Bronchial epithelial cell (primary cell): ENCODE measurements around the gene SETD1A. TPM values are rescaled to one million over a fixed set of nuclear protein-coding genes. Genes with fewer than 3 reads are reported as not detected.

Experiments used
- DNase-seq: peaks from one replicate; pipeline ENCODE4 v3.0.0-alpha.2; 2010; ENCODE audit warnings: low read depth
- FAIRE-seq: peaks from 2 replicates; lab custom pipeline; 2011; peaks lifted over from hg19 to GRCh38; lab: Jason Lieb, UNC
- H3K27me3 ChIP-seq: 2 replicates; pipeline ENCODE4 v1.5.1; 2011; ENCODE audit warnings: low read length; ENCODE audit not compliant: control insufficient read depth, insufficient read depth
- H3K36me3 ChIP-seq: 2 replicates; pipeline ENCODE4 v1.5.1; 2011; ENCODE audit warnings: low read length; ENCODE audit not compliant: control insufficient read depth, insufficient read depth
- H3K4me3 ChIP-seq: 2 replicates; pipeline ENCODE4 v1.5.1; 2011; ENCODE audit warnings: mild to moderate bottlenecking, low read depth, low read length, control low read depth
- CTCF ChIP-seq: IDR thresholded peaks from 2 replicates; pipeline ENCODE4 v1.5.1; 2011; ENCODE audit warnings: mild to moderate bottlenecking, moderate library complexity, low read length, control low read depth, inconsistent platforms; ENCODE audit not compliant: insufficient read depth, severe bottlenecking
- total RNA-seq: library from RNA; depleted of rRNA; stranded (reverse); fragments of >200 nt; gene quantifications from 2 replicates; pipeline ENCODE4 v1.2.1, GENCODE V29; 2014

The SETD1A gene
- total RNA-seq, 1 donor from 2014 or later: 1.3 TPM

DNA sequence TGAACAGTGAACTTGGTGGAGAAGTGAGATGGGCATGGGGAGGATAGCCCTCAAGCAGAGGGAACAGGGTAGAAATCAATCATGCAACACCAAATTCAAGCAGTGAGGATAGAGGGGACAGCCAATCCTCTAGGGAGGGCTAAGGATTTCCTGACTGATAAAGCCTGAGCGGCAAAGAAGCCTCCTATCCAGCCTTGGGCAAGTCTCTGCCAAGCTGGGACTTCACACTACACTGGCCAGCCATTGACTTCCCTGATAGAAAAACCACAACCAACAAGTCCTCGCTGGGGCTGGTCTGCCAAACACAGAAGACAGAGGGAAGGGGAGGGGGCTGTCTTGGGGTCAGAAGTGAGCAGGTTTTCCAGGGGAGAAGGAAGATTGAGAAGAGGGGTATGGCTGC, 36.7 kb upstream of the SETD1A start:
- no peak overlapping the region for H3K4me3 ChIP-seq
- peaks cover 2% of the 10 kb centered on the region for H3K36me3 ChIP-seq
- no peak for FAIRE-seq
- H3K27me3 ChIP-seq: no peaks in the 10 kb centered on the region
- no peak for DNase-seq
- no peak for TF ChIP-seq CTCF

DNA sequence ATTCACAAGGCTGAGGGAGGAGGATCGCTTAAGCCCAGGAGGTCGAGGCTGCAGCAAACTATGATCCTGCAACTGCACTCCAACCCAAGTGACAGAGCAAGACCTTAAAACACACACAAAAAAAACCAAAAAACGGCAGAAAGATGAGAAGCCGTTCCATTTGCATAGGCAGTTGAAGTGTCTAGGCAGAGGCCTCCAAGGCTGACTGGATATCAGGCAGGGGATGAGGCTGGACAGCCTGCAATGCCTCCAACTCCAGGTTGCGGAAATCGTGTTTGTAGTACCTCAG, 36.2 kb upstream of the SETD1A start:
- no peak for TF ChIP-seq CTCF
- H3K27me3 ChIP-seq: no peaks in the 10 kb centered on the region
- peaks cover 4% of the 10 kb centered on the region for H3K36me3 ChIP-seq
- peak overlapping the region; percentile 57 for H3K4me3 ChIP-seq
- no peak for FAIRE-seq
- peak; percentile 61 for DNase-seq

GRCh38 chr16:30921748-30922419, 35.7 kb upstream of the SETD1A start:
- DNase-seq: peak; percentile 87
- no peak for FAIRE-seq
- H3K36me3 ChIP-seq: peaks cover 4% of the 10 kb centered on the region
- TF ChIP-seq CTCF: peak; percentile 85
- H3K4me3 ChIP-seq: peak overlapping the region; percentile 57
- no peaks in the 10 kb centered on the region for H3K27me3 ChIP-seq

DNA sequence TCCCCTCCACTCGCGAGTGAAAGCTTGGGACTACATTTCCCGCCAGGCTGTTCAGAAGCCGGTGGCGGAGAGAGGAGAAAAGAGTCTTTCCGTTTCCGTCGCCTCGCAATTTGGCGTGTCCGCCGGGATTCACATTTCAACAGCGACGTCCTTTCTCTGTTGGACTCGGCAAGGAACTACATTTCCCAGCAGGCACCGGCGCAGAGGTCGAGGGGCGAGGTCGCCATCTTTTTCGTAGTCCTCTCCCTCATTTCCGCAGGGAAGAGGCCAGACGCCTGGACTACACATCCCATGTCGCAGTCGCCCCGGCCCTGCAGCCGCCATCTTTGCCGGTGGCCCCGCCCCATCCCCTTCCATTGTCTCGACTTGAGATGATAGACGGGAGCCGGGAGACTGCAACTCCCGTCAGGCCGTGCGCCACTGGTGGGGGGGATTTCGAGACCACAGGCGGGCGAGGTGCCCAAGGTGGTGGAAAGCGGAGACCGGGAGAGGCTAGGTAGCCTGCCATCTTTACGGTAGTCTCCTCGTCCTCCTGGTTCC, 35.1 kb upstream of the SETD1A start:
- DNase-seq (peak; percentile 97), FAIRE-seq (peak; percentile 94)
- no peak for TF ChIP-seq CTCF

DNA sequence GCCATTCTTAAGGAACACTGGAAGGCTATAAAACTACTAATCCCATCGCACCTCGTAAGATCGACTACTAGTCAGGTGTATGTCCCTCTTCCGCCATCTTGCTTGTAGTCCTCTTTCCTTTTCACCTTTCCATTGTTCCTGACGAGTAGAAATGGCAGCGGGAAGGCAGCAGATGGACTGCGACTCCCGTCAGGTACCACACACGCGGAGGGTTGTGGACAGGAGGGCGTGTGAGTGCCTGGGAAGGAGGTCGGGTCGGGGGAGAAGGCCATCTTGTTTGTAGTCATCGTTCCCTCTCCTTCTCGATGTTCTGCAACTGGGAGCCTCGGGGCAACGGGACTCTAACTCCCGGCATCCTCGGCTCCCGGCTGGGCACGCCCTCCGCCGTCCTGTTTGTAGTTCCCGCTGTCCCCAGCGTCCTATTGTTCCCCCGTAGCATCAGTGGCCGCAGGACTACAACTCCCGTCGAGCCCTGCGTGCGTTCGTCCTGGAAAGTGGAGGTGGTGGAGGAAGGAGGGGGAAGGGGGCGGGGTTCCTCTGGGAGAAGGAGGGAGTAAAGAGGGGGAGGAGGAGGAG, 34.5 kb upstream of the SETD1A start:
- Histone ChIP-seq H3K4me3 (peak overlapping the region; percentile 55), H3K36me3 (peaks cover 8% of the 10 kb centered on the region), H3K27me3 (no peaks in the 10 kb centered on the region)
- peak; percentile 83 for FAIRE-seq
- DNase-seq: peak; percentile 98
- TF ChIP-seq CTCF: no peak

More for the DNA sequence above, 35.1 kb upstream of the SETD1A start:
- Histone ChIP-seq H3K36me3 (peaks cover 7% of the 10 kb centered on the region), H3K27me3 (no peaks in the 10 kb centered on the region), H3K4me3 (peak overlapping the region; percentile 57)
